ENCODE measurements around the gene HMG20A.

Gene HMG20A

GRCh38 chr15:77466521-77466920 lies 45.8 kb downstream of the HMG20A start:
- H3K9me2 ChIP-seq (replicated peaks; ENCODE audit: low read depth, low read length) = no peaks in the 10 kb centered on the region
- H4K20me1 ChIP-seq (ENCODE audit: insufficient read depth, low read length, poor library complexity, severe bottlenecking) = no peaks in the 10 kb centered on the region
- H3K27me3 ChIP-seq (ENCODE audit: insufficient read depth, low read length, poor library complexity, severe bottlenecking) = no peaks in the 10 kb centered on the region
- H3K36me3 ChIP-seq (ENCODE audit: insufficient read depth, low read length) = peaks cover 90% of the 10 kb centered on the region
- H3F3A ChIP-seq (ENCODE audit: low read depth) = no peaks in the 10 kb centered on the region
- no peak overlapping the region for H3K9ac ChIP-seq (ENCODE audit: low read depth, low read length, poor library complexity, severe bottlenecking)
- H3K4me3 ChIP-seq (ENCODE audit: low read length, poor library complexity, severe bottlenecking) = no peak overlapping the region
- H3K4me1 ChIP-seq (ENCODE audit: insufficient read depth, low read length, poor library complexity, severe bottlenecking) = no peaks in the 10 kb centered on the region
- no peaks in the 10 kb centered on the region for H3K79me2 ChIP-seq (ENCODE audit: insufficient read depth, low read length)
- H3K9me3 ChIP-seq (ENCODE audit: insufficient read depth, low read depth, low read length) = no peaks in the 10 kb centered on the region
- H2AFZ ChIP-seq (ENCODE audit: low read length) = no peak overlapping the region
- no peak for TF ChIP-seq EZH2phosphoT487 (IDR thresholded peaks at IDR 0.05; ENCODE audit: borderline replicate concordance)
- no peak for TF ChIP-seq CTCF (conservative IDR thresholded peaks at IDR 0.05; ENCODE audit: low read length)
- H3K4me2 ChIP-seq (ENCODE audit: low read depth, low read length, poor library complexity, severe bottlenecking) = no peak overlapping the region

GRCh38 chr15:77468896-77469295 lies 48.2 kb downstream of the HMG20A start:
- Histone ChIP-seq H3K4me3 (ENCODE audit: low read length, poor library complexity, severe bottlenecking) (no peak overlapping the region), H3K4me2 (ENCODE audit: low read depth, low read length, poor library complexity, severe bottlenecking) (no peak overlapping the region), H3K27me3 (ENCODE audit: insufficient read depth, low read length, poor library complexity, severe bottlenecking) (no peaks in the 10 kb centered on the region), H3K9ac (ENCODE audit: low read depth, low read length, poor library complexity, severe bottlenecking) (no peak overlapping the region), H3K79me2 (ENCODE audit: insufficient read depth, low read length) (no peaks in the 10 kb centered on the region), H3K9me2 (replicated peaks; ENCODE audit: low read depth, low read length) (no peaks in the 10 kb centered on the region), H3K4me1 (ENCODE audit: insufficient read depth, low read length, poor library complexity, severe bottlenecking) (no peaks in the 10 kb centered on the region), H3K9me3 (ENCODE audit: insufficient read depth, low read depth, low read length) (no peaks in the 10 kb centered on the region), H2AFZ (ENCODE audit: low read length) (no peak overlapping the region), H3K36me3 (ENCODE audit: insufficient read depth, low read length) (peaks cover 93% of the 10 kb centered on the region), H4K20me1 (ENCODE audit: insufficient read depth, low read length, poor library complexity, severe bottlenecking) (no peaks in the 10 kb centered on the region), H3F3A (ENCODE audit: low read depth) (no peaks in the 10 kb centered on the region)
- no peak for TF ChIP-seq EZH2phosphoT487 (IDR thresholded peaks at IDR 0.05; ENCODE audit: borderline replicate concordance)
- TF ChIP-seq CTCF (conservative IDR thresholded peaks at IDR 0.05; ENCODE audit: low read length) = no peak

GRCh38 chr15:77470235-77470634 lies 49.5 kb downstream of the HMG20A start:
- H3K9ac ChIP-seq (ENCODE audit: low read depth, low read length, poor library complexity, severe bottlenecking) = no peak overlapping the region
- H3K4me1 ChIP-seq (ENCODE audit: insufficient read depth, low read length, poor library complexity, severe bottlenecking) = no peaks in the 10 kb centered on the region
- H3K4me3 ChIP-seq (ENCODE audit: low read length, poor library complexity, severe bottlenecking) = no peak overlapping the region
- no peak overlapping the region for H2AFZ ChIP-seq (ENCODE audit: low read length)
- no peaks in the 10 kb centered on the region for H3F3A ChIP-seq (ENCODE audit: low read depth)
- no peaks in the 10 kb centered on the region for H3K9me3 ChIP-seq (ENCODE audit: insufficient read depth, low read depth, low read length)
- H3K27me3 ChIP-seq (ENCODE audit: insufficient read depth, low read length, poor library complexity, severe bottlenecking) = no peaks in the 10 kb centered on the region
- H3K79me2 ChIP-seq (ENCODE audit: insufficient read depth, low read length) = no peaks in the 10 kb centered on the region
- peaks cover 95% of the 10 kb centered on the region for H3K36me3 ChIP-seq (ENCODE audit: insufficient read depth, low read length)
- H3K9me2 ChIP-seq (replicated peaks; ENCODE audit: low read depth, low read length) = no peaks in the 10 kb centered on the region
- no peak overlapping the region for H3K4me2 ChIP-seq (ENCODE audit: low read depth, low read length, poor library complexity, severe bottlenecking)
- H4K20me1 ChIP-seq (ENCODE audit: insufficient read depth, low read length, poor library complexity, severe bottlenecking) = no peaks in the 10 kb centered on the region
- TF ChIP-seq CTCF (conservative IDR thresholded peaks at IDR 0.05; ENCODE audit: low read length) = no peak
- TF ChIP-seq EZH2phosphoT487 (IDR thresholded peaks at IDR 0.05; ENCODE audit: borderline replicate concordance) = no peak
